Measurements from ENCODE around the gene FEM1B. TPM values are rescaled to one million over a fixed set of nuclear protein-coding genes. Genes with fewer than 3 reads are reported as not detected.

Gene FEM1B
- total and polyA plus RNA-seq, 4 experiments from 2014 or later, result 19.0 to 49.1 (median 38.5) TPM

- Histone ChIP-seq H3K27ac (ENCODE audit: low read depth, low read length) (no peak overlapping the region), H3K9me3 (ENCODE audit: control insufficient read depth in 1 of 2, low read length in 2 of 2) (no peaks in the 10 kb centered on the region), H3K27me3 (ENCODE audit: insufficient read depth, low read length) (no peaks in the 10 kb centered on the region), H3K36me3 (ENCODE audit: insufficient read depth, low read length) (no peaks in the 10 kb centered on the region), H3K4me1 (ENCODE audit: insufficient read depth, low read length) (no peaks in the 10 kb centered on the region), H3K4me3 (ENCODE audit: low read length in 2 of 2) (no peak overlapping the region)
- ChIA-PET CTCF (ENCODE audit: partially characterized antibody) (interaction anchor here (1.9 to 2.5 kb wide), 2 partner anchors 10 to 63 kb away, joined by 9 to 16 read pairs; no protein-coding TSS in a partner anchor), POLR2A (ENCODE audit: partially characterized antibody) (no interaction called here)
- no peak for DNase-seq
- no peaks in the 10 kb centered on the region for H3K36me3 Mint-ChIP-seq
- H3K4me1 Mint-ChIP-seq, result no peaks in the 10 kb centered on the region
- no peak overlapping the region for H3K27ac Mint-ChIP-seq
- H3K4me3 Mint-ChIP-seq, result no peak overlapping the region
- intact Hi-C loops (cut with micrococcal nuclease), result no loop called here
- peaks cover 0 to 2% (median 0%) of the 10 kb centered on the region in 8 donors for H3K9me3 Mint-ChIP-seq
- peaks cover 0 to 4% of the 10 kb centered on the region in 2 donors for H3K27me3 Mint-ChIP-seq
These were observed 38.7 kb downstream of the FEM1B start for GRCh38 chr15:68316061-68316804.

GRCh38 chr15:68317281-68318007 lies 39.9 kb downstream of the FEM1B start:
- ChIA-PET POLR2A (ENCODE audit: partially characterized antibody) (no interaction called here), CTCF (ENCODE audit: partially characterized antibody) (interaction anchor here (1.9 kb wide), 1 partner anchor 64 kb away, joined by 9 read pairs; no protein-coding TSS in a partner anchor)
- Mint-ChIP-seq H3K4me1 (no peaks in the 10 kb centered on the region), H3K4me3 (no peak overlapping the region), H3K36me3 (no peaks in the 10 kb centered on the region), H3K9me3 (peaks cover 0 to 3% (median 0%) of the 10 kb centered on the region in 8 donors), H3K27me3 (peaks cover 1 to 4% of the 10 kb centered on the region in 2 donors), H3K27ac (no peak overlapping the region)
- intact Hi-C loops (cut with micrococcal nuclease), result no loop called here
- Histone ChIP-seq H3K27ac (ENCODE audit: low read depth, low read length) (no peak overlapping the region), H3K36me3 (ENCODE audit: insufficient read depth, low read length) (no peaks in the 10 kb centered on the region), H3K27me3 (ENCODE audit: insufficient read depth, low read length) (no peaks in the 10 kb centered on the region), H3K4me1 (ENCODE audit: insufficient read depth, low read length) (no peaks in the 10 kb centered on the region), H3K9me3 (ENCODE audit: control insufficient read depth in 1 of 2, low read length in 2 of 2) (no peaks in the 10 kb centered on the region), H3K4me3 (ENCODE audit: low read length in 2 of 2) (no peak overlapping the region)
- no peak for DNase-seq

- Mint-ChIP-seq H3K27me3 (peaks cover 1 to 4% of the 10 kb centered on the region in 2 donors), H3K36me3 (no peaks in the 10 kb centered on the region), H3K27ac (no peak overlapping the region), H3K4me1 (no peaks in the 10 kb centered on the region), H3K4me3 (no peak overlapping the region), H3K9me3 (peaks cover 0 to 3% (median 0%) of the 10 kb centered on the region in 8 donors)
- Histone ChIP-seq H3K9me3 (ENCODE audit: control insufficient read depth in 1 of 2, low read length in 2 of 2) (no peaks in the 10 kb centered on the region), H3K36me3 (ENCODE audit: insufficient read depth, low read length) (no peaks in the 10 kb centered on the region), H3K4me1 (ENCODE audit: insufficient read depth, low read length) (no peaks in the 10 kb centered on the region), H3K27me3 (ENCODE audit: insufficient read depth, low read length) (no peaks in the 10 kb centered on the region), H3K27ac (ENCODE audit: low read depth, low read length) (no peak overlapping the region), H3K4me3 (ENCODE audit: low read length in 2 of 2) (no peak overlapping the region)
- ChIA-PET POLR2A (ENCODE audit: partially characterized antibody) (no interaction called here), CTCF (ENCODE audit: partially characterized antibody) (no interaction called here)
- intact Hi-C loops (cut with micrococcal nuclease), result no loop called here
- DNase-seq, result no peak
These were observed 40.7 kb downstream of the FEM1B start for GRCh38 chr15:68318008-68318835.

GRCh38 chr15:68318931-68319909 lies 41.7 kb downstream of the FEM1B start:
- no peaks in the 10 kb centered on the region for H3K27me3 ChIP-seq (ENCODE audit: insufficient read depth, low read length)
- intact Hi-C loops (cut with micrococcal nuclease), result no loop called here
- POLR2A ChIA-PET (ENCODE audit: partially characterized antibody), result no interaction called here
- Mint-ChIP-seq H3K9me3 (peaks cover 0 to 3% (median 0%) of the 10 kb centered on the region in 8 donors), H3K36me3 (no peaks in the 10 kb centered on the region), H3K27ac (no peak overlapping the region), H3K4me1 (no peaks in the 10 kb centered on the region), H3K4me3 (no peak overlapping the region), H3K27me3 (peaks cover 1 to 9% of the 10 kb centered on the region in 2 donors)
- DNase-seq, result no peak
- CTCF ChIA-PET (ENCODE audit: partially characterized antibody), result no interaction called here
- H3K36me3 ChIP-seq (ENCODE audit: insufficient read depth, low read length), result no peaks in the 10 kb centered on the region
- H3K9me3 ChIP-seq (ENCODE audit: control insufficient read depth in 1 of 2, low read length in 2 of 2), result no peaks in the 10 kb centered on the region
- H3K4me3 ChIP-seq (ENCODE audit: low read length in 2 of 2), result no peak overlapping the region
- H3K4me1 ChIP-seq (ENCODE audit: insufficient read depth, low read length), result no peaks in the 10 kb centered on the region
- no peak overlapping the region for H3K27ac ChIP-seq (ENCODE audit: low read depth, low read length)

GRCh38 chr15:68319997-68320396 lies 42.5 kb downstream of the FEM1B start:
- Histone ChIP-seq H3K36me3 (ENCODE audit: insufficient read depth, low read length) (no peaks in the 10 kb centered on the region), H3K27ac (ENCODE audit: low read depth, low read length) (no peak overlapping the region), H3K4me3 (ENCODE audit: low read length in 2 of 2) (no peak overlapping the region), H3K4me1 (ENCODE audit: insufficient read depth, low read length) (no peaks in the 10 kb centered on the region), H3K9me3 (ENCODE audit: control insufficient read depth in 1 of 2, low read length in 2 of 2) (no peaks in the 10 kb centered on the region), H3K27me3 (ENCODE audit: insufficient read depth, low read length) (no peaks in the 10 kb centered on the region)
- DNase-seq, result no peak
- no peaks in the 10 kb centered on the region for H3K36me3 Mint-ChIP-seq
- H3K4me1 Mint-ChIP-seq, result no peaks in the 10 kb centered on the region
- no peak overlapping the region for H3K27ac Mint-ChIP-seq
- POLR2A ChIA-PET (ENCODE audit: partially characterized antibody), result no interaction called here
- intact Hi-C loops (cut with micrococcal nuclease), result no loop called here
- peaks cover 3 to 12% of the 10 kb centered on the region in 2 donors for H3K27me3 Mint-ChIP-seq
- H3K4me3 Mint-ChIP-seq, result no peak overlapping the region
- CTCF ChIA-PET (ENCODE audit: partially characterized antibody), result interaction anchor here (1.0 kb wide), 1 partner anchor 67 kb away, joined by 3 read pairs; no protein-coding TSS in a partner anchor
- peaks cover 0 to 3% (median 0%) of the 10 kb centered on the region in 8 donors for H3K9me3 Mint-ChIP-seq

GRCh38 chr15:68321229-68321628 lies 43.7 kb downstream of the FEM1B start:
- CTCF ChIA-PET (ENCODE audit: partially characterized antibody), result interaction anchor here (2.0 kb wide), 1 partner anchor 15 kb away, joined by 5 read pairs; no protein-coding TSS in a partner anchor
- POLR2A ChIA-PET (ENCODE audit: partially characterized antibody), result no interaction called here
- Histone ChIP-seq H3K27me3 (ENCODE audit: insufficient read depth, low read length) (no peaks in the 10 kb centered on the region), H3K27ac (ENCODE audit: low read depth, low read length) (no peak overlapping the region), H3K4me1 (ENCODE audit: insufficient read depth, low read length) (no peaks in the 10 kb centered on the region), H3K36me3 (ENCODE audit: insufficient read depth, low read length) (no peaks in the 10 kb centered on the region), H3K9me3 (ENCODE audit: control insufficient read depth in 1 of 2, low read length in 2 of 2) (no peaks in the 10 kb centered on the region), H3K4me3 (ENCODE audit: low read length in 2 of 2) (no peak overlapping the region)
- H3K36me3 Mint-ChIP-seq, result no peaks in the 10 kb centered on the region
- H3K4me3 Mint-ChIP-seq, result no peak overlapping the region
- intact Hi-C loops (cut with micrococcal nuclease), result no loop called here
- no peak overlapping the region for H3K27ac Mint-ChIP-seq
- peaks cover 0 to 3% (median 0%) of the 10 kb centered on the region in 8 donors for H3K9me3 Mint-ChIP-seq
- H3K27me3 Mint-ChIP-seq, result peaks cover 3 to 19% of the 10 kb centered on the region in 2 donors
- no peaks in the 10 kb centered on the region for H3K4me1 Mint-ChIP-seq
- no peak for DNase-seq
